ENCODE measurements around the gene TPM1. TPM values are rescaled to one million over a fixed set of nuclear protein-coding genes. Genes with fewer than 3 reads are reported as not detected.

The TPM1 gene
- total RNA-seq, 4 donors from 2014 or later: 656 to 1,383 (median 909) TPM

DNA sequence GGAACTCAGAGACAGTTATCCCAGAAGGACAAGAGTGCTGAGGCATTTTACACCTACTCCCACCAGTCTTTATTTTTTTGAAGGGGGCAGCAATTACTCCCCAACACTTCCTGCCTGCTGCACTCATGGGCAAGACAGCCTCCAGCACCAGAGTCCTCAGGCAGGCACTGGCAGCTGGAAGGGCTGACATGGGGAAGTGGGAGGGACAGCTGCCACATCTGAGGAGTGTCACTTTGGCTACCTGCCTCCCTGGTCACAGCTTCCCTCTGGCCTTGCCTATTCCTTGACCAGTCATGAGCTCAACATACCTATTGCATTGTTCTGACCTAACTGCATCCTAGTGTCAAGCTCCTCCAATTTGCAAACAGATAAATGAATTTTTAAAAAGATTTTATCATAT lies 68.9 kb downstream of the TPM1 start:
- ATAC-seq: peak in 1 of 2 donors; percentile 39
- no peak overlapping the region for H3K4me3 ChIP-seq
- H3K27ac ChIP-seq: no peak overlapping the region
- intact Hi-C loops (cut with DNase I; ENCODE audit: low total_unique reads) (no loop called here), in situ Hi-C loops (cut with MboI; ENCODE audit: low sequenced_read_pairs in 4 of 4) (no loop called here)
- no peaks in the 10 kb centered on the region for H3K4me1 ChIP-seq
- H3K9me3 ChIP-seq: no peaks in the 10 kb centered on the region
- TF ChIP-seq, protein P1, sequence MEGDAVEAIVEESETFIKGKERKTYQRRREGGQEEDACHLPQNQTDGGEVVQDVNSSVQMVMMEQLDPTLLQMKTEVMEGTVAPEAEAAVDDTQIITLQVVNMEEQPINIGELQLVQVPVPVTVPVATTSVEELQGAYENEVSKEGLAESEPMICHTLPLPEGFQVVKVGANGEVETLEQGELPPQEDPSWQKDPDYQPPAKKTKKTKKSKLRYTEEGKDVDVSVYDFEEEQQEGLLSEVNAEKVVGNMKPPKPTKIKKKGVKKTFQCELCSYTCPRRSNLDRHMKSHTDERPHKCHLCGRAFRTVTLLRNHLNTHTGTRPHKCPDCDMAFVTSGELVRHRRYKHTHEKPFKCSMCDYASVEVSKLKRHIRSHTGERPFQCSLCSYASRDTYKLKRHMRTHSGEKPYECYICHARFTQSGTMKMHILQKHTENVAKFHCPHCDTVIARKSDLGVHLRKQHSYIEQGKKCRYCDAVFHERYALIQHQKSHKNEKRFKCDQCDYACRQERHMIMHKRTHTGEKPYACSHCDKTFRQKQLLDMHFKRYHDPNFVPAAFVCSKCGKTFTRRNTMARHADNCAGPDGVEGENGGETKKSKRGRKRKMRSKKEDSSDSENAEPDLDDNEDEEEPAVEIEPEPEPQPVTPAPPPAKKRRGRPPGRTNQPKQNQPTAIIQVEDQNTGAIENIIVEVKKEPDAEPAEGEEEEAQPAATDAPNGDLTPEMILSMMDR (IDR thresholded peaks at IDR 0.05 in 4 of 5, conservative IDR thresholded peaks at IDR 0.05 in 1 of 5): no peak
- no peak for TF ChIP-seq POLR2A (IDR thresholded peaks at IDR 0.05)
- DNase-seq: peak in 1 of 2 donors; percentile 24
- H3K36me3 ChIP-seq: no peaks in the 10 kb centered on the region
- H3K27me3 ChIP-seq: no peaks in the 10 kb centered on the region

DNA sequence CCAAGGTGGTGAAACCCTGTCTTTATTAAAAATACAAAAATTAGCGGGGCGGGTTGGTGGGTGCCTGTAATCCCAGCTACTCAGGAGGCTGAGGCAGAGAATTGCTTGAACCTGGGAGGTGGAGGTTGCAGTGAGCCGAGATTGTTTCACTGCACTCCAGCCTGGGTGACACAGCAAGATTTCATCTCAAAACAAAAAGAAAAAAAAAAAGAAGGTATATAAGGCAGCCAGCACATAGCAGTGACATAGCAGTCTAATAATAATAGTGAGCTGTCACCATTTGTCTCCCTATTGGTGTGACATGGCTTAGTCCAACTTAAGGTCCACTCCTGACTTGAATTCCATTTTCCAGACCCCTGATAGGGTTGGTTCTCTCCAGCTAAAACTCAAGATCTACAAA lies 70.3 kb downstream of the TPM1 start:
- TF ChIP-seq, protein P1 (IDR thresholded peaks at IDR 0.05 in 4 of 5, conservative IDR thresholded peaks at IDR 0.05 in 1 of 5): no peak
- TF ChIP-seq POLR2A (IDR thresholded peaks at IDR 0.05): no peak
- no peaks in the 10 kb centered on the region for H3K27me3 ChIP-seq
- H3K36me3 ChIP-seq: no peaks in the 10 kb centered on the region
- in situ Hi-C loops (cut with MboI; ENCODE audit: low sequenced_read_pairs in 4 of 4) (no loop called here), intact Hi-C loops (cut with DNase I; ENCODE audit: low total_unique reads) (no loop called here)
- ATAC-seq (no peak), DNase-seq (no peak)
- no peaks in the 10 kb centered on the region for H3K9me3 ChIP-seq
- no peak overlapping the region for H3K4me3 ChIP-seq
- no peaks in the 10 kb centered on the region for H3K4me1 ChIP-seq
- H3K27ac ChIP-seq: no peak overlapping the region

DNA sequence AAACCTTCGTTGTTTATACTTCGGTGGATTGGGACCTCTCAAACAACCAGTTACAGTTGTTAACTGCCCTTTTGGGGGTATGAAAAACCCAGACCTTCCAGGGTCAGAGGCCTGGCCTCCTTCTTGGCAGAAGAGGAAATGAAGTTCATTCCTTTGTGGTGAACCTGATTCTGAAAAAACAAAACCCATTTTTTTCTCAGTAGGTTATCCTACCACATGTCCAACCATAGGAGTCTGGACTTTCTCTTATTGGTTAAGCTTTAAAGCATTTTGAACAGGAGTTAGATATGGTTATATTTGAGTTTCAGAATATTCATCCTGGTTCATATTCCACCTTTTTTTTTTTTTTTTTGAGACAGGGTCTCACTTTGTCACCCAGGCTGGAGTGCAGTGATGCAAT lies 71.9 kb downstream of the TPM1 start:
- intact Hi-C loops (cut with DNase I; ENCODE audit: low total_unique reads): no loop called here
- no peak for ATAC-seq
- no peak for DNase-seq

More for the DNA sequence above, 71.9 kb downstream of the TPM1 start:
- in situ Hi-C loops (cut with MboI; ENCODE audit: low sequenced_read_pairs in 4 of 4): no loop called here
- no peaks in the 10 kb centered on the region for H3K27me3 ChIP-seq
- no peaks in the 10 kb centered on the region for H3K36me3 ChIP-seq
- H3K9me3 ChIP-seq: no peaks in the 10 kb centered on the region
- no peak overlapping the region for H3K4me3 ChIP-seq
- no peaks in the 10 kb centered on the region for H3K4me1 ChIP-seq
- no peak overlapping the region for H3K27ac ChIP-seq
- TF ChIP-seq, protein P1 (IDR thresholded peaks at IDR 0.05 in 4 of 5, conservative IDR thresholded peaks at IDR 0.05 in 1 of 5): no peak
- TF ChIP-seq POLR2A (IDR thresholded peaks at IDR 0.05): no peak

Other genes with a start within 250 kb of the TPM1 start
- 10 to 100 TPM; 35.4 to 41.1 (median 38.6) TPM for gene LACTB, start 79.1 kb downstream of the TPM1 start, total RNA-seq
- 100 to 1,000 TPM in 1 of 4 donors, 10 to 100 TPM in 3; 53.0 to 145 (median 78.0) TPM for gene RPS27L, start 114.7 kb downstream of the TPM1 start, total RNA-seq
- 10 to 100 TPM in 2 of 4 donors, 1 to 10 TPM in 2; 7.2 to 33.4 (median 14.3) TPM for gene RAB8B, start 146.9 kb downstream of the TPM1 start, total RNA-seq
- gene APH1B, start 234.9 kb downstream of the TPM1 start, total RNA-seq: 1 to 10 TPM; 2.4 to 5.6 (median 2.9) TPM

Data from gastrocnemius medialis (tissue), 4 donors.